Right atrium auricular region (tissue), 2 donors: ENCODE measurements around the gene POFUT1. TPM values are rescaled to one million over a fixed set of nuclear protein-coding genes. Genes with fewer than 3 reads are reported as not detected.

Experiments used
- DNase-seq: peaks from one replicate; pipeline ENCODE4 v3.0.0-alpha.2; 2019; ENCODE audit warnings: low spot score
- H3K27ac ChIP-seq, 2 donors: fragments of 200-600 bp; sonication (generic); 1 replicate in 1 of 2; 2 replicates in 1 of 2; pipeline ENCODE4 v1.5.1; 2016 to 2019
- H3K27me3 ChIP-seq, 2 donors: fragments of 200-600 bp; sonication (generic); one replicate each; pipeline versions ENCODE4 v1.5.1 to v1.6.0; 2017 to 2019
- H3K36me3 ChIP-seq: fragments of 200-600 bp; sonication (generic); one replicate; pipeline ENCODE4 v1.5.1; 2016
- H3K4me1 ChIP-seq, 2 donors: fragments of 200-600 bp; sonication (generic); one replicate each; pipeline versions ENCODE4 v1.5.1 to v1.6.0; 2017 to 2019
- H3K4me3 ChIP-seq, 2 donors: fragments of 200-600 bp; sonication (generic); 1 replicate in 1 of 2; 2 replicates in 1 of 2; pipeline ENCODE4 v1.5.1; 2017 to 2019; ENCODE audit warnings: mild to moderate bottlenecking in 1 of 2, moderate library complexity in 1 of 2
- H3K9me3 ChIP-seq, 2 donors: fragments of 200-600 bp; sonication (generic); one replicate each; pipeline ENCODE4 v1.5.1; 2019
- total RNA-seq, 2 donors: library from RNA; depleted of rRNA; stranded (reverse); fragments of >200 nt; gene quantifications; one replicate each; pipeline ENCODE4 v1.1.0, GENCODE V29; 2016
- TF ChIP-seq, protein P1 (sequence below), 2 donors: fragments of 200-600 bp; sonication (generic); IDR thresholded peaks; one replicate each; pipeline ENCODE4 v1.5.1; 2019; ENCODE audit warnings: antibody characterized with exemption in 2 of 2

POFUT1 gene
- total RNA-seq, 2 donors from 2014 or later = 26.8 to 31.6 TPM

DNA sequence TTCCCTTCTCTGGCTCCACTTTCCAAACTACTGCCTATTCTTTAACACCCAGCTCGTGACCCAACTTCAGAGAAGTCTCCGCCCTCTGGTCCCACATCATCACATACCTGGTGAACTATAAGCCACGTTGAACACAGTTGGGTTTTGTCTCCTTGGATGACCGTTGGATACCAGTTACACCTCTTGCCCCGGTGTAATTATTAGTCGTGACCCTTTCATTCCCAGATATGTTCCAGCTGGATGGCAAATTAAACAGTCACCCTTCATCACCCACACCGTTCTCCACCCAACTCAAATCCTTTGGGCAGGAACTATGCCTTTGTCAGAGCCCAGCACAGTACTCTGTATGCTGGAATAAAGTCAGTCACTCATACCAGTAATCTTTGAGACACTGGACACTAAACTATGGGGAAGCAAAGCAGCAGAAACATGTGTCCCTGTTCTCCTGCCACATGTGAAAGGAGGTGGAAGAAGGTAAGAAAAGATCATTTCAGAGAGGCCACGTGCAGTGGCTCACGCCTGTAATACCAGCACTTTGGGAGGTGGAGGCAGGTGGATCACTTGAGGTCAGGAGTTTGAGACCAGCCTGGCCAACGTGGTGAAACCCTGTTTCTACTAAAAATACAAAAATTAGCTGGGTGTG is 22.6 kb upstream of the POFUT1 start:
- no peak overlapping the region for H3K4me3 ChIP-seq
- no peaks in the 10 kb centered on the region for H3K27me3 ChIP-seq
- H3K9me3 ChIP-seq = no peaks in the 10 kb centered on the region
- H3K27ac ChIP-seq = no peak overlapping the region
- no peaks in the 10 kb centered on the region for H3K36me3 ChIP-seq
- DNase-seq = no peak
- TF ChIP-seq, protein P1, sequence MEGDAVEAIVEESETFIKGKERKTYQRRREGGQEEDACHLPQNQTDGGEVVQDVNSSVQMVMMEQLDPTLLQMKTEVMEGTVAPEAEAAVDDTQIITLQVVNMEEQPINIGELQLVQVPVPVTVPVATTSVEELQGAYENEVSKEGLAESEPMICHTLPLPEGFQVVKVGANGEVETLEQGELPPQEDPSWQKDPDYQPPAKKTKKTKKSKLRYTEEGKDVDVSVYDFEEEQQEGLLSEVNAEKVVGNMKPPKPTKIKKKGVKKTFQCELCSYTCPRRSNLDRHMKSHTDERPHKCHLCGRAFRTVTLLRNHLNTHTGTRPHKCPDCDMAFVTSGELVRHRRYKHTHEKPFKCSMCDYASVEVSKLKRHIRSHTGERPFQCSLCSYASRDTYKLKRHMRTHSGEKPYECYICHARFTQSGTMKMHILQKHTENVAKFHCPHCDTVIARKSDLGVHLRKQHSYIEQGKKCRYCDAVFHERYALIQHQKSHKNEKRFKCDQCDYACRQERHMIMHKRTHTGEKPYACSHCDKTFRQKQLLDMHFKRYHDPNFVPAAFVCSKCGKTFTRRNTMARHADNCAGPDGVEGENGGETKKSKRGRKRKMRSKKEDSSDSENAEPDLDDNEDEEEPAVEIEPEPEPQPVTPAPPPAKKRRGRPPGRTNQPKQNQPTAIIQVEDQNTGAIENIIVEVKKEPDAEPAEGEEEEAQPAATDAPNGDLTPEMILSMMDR (IDR thresholded peaks at IDR 0.05) = no peak
- peaks cover 0 to 16% of the 10 kb centered on the region in 2 donors for H3K4me1 ChIP-seq

DNA sequence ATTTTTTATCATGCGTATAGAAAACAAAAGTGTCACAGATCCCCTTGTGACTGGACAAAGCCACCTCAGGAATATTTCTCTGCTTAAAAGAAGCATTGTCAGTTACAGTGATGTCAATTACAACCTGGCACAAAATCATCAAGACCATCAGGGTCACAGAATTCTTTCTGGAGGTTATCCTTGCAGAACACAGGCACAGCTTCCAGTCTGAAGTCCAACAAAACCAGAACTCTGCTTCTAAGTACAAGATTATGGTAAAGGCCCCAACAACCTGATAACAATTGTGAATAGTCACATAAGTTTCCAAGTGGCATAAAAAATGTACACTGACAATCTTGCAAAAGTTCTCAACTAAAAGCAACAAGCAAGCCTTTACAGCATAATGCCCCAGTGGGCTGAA is 21.2 kb upstream of the POFUT1 start:
- Histone ChIP-seq H3K4me3 (no peak overlapping the region), H3K27me3 (no peaks in the 10 kb centered on the region), H3K27ac (no peak overlapping the region), H3K4me1 (peaks cover 0 to 24% of the 10 kb centered on the region in 2 donors), H3K36me3 (no peaks in the 10 kb centered on the region), H3K9me3 (no peaks in the 10 kb centered on the region)
- TF ChIP-seq, protein P1 (IDR thresholded peaks at IDR 0.05) = no peak
- no peak for DNase-seq

DNA sequence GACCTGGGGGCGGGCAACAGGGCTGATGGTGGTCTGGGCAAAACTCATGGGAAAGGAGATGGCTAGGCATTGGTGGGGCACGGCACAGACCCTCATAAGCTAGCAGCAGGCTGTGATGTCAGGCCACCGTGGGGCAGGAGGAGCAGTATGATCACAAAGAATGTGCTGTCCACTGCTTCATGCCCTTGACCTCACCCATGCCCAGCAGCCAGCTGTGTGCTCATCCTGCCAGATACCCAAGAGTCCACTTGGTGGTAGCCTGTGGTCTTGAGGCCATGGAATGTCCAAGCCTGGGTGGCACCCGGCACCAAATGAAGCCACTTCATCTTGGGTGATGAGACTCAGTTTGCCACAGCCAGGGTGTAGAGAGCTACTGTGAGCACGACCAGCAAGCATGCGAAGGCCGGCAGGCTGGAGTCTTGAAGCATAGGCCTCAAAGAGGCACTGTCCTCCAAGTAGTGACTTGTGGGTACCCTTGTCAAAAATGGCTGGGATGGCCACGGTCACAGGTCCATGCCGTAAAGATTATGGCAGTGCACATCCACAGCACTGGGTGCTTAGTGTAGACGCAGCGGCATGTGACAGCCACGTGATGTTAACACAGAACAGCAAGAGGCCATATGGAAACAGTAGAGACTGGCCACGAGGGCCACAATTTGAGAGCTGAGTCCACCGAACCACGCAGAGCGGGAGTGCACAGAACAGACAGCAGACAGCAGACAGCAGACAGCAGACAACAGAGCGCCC is 19.1 kb upstream of the POFUT1 start:
- H3K9me3 ChIP-seq = no peaks in the 10 kb centered on the region
- no peak overlapping the region for H3K27ac ChIP-seq
- no peak overlapping the region for H3K4me3 ChIP-seq
- no peaks in the 10 kb centered on the region for H3K36me3 ChIP-seq
- peaks cover 0 to 42% of the 10 kb centered on the region in 2 donors for H3K4me1 ChIP-seq
- DNase-seq = no peak
- TF ChIP-seq, protein P1 (IDR thresholded peaks at IDR 0.05) = no peak
- no peaks in the 10 kb centered on the region for H3K27me3 ChIP-seq

DNA sequence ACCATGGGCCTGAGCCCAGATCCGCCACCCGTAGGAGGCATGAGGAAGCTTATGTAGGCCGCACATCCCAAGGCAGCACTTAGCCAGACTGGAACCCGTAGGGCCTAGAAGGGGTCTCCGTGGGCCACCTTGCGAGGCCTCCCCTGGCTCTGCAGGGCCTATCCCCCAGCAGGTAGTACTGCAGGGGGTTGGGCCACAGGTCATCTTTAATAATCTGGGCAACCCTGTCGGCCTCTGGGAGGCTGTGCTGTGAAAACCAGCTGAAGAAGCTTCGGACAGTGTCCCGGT is 18.6 kb upstream of the POFUT1 start:
- Histone ChIP-seq H3K4me3 (no peak overlapping the region), H3K4me1 (peaks cover 0 to 47% of the 10 kb centered on the region in 2 donors), H3K36me3 (no peaks in the 10 kb centered on the region), H3K27ac (no peak overlapping the region), H3K27me3 (no peaks in the 10 kb centered on the region), H3K9me3 (no peaks in the 10 kb centered on the region)
- TF ChIP-seq, protein P1 (IDR thresholded peaks at IDR 0.05) = no peak
- DNase-seq = no peak

DNA sequence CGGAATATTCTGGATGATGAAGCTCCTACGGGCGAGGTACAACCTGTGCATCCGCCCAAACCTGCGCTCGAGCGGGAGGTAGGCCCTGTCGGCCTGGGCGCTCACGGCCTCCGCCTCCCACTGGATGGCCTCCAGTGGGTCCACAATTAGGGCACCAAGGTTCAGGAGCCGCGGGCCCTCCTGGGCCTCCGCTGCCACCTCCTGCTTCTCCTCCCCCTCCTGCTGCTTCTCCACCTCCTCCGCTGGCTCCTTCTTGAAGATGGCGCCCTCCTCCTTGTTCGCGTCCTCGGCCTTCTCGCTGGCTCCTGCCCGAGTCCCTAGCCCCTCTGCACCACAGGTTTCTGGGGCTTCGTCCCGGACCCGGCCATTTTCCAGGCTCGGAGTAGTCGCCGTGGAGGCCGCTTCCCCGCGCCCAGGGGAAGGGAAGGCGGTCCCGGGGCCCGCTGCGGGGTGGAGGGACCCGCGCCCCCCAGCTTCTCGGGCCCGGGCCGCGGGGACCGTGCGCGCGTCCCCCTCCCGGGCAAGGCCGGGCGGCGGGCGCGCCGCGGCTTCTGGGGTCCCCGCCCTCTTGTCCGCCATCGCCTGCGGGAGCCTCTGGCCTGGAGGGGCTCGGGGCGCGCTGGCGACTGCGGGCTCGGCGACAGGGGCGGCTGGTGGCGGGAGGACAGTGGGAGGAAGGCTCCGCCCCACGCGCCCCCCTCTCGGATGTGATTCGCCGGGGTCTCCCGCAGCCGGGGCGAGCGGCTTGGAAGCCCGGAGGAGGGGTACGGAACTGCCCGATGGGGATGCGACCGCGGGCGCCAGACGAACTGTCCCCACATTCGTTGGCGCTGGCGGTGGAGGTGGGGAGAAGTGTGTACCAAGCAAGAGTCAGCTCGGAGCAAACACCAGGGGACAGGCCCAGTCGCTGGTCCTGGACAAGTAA is 17.7 kb upstream of the POFUT1 start:
- no peaks in the 10 kb centered on the region for H3K36me3 ChIP-seq
- H3K27ac ChIP-seq = peak overlapping the region; percentile 68 to 74
- no peaks in the 10 kb centered on the region for H3K27me3 ChIP-seq
- H3K4me1 ChIP-seq = peaks cover 0 to 47% of the 10 kb centered on the region in 2 donors
- TF ChIP-seq, protein P1 (IDR thresholded peaks at IDR 0.05) = no peak
- H3K4me3 ChIP-seq = peak overlapping the region; percentile 65 to 68
- peak; percentile 68 for DNase-seq
- no peaks in the 10 kb centered on the region for H3K9me3 ChIP-seq
